Lower leg skin (tissue), 3 donors: Measurements from ENCODE around the gene SPIRE1.

Source experiments
- POLR2A ChIP-seq, 2 donors: fragments of 450-650 bp; IDR thresholded peaks; one replicate each; pipeline ENCODE4 v1.6.1; 2016 to 2017; ENCODE audit warnings: antibody characterized with exemption in 2 of 2, mild to moderate bottlenecking in 1 of 2, moderate library complexity in 1 of 2
- TF ChIP-seq, protein P1 (sequence below), 3 donors: fragments of 450-650 bp; IDR thresholded peaks; one replicate each; pipeline ENCODE4 v1.5.1; 2016; ENCODE audit warnings: antibody characterized with exemption in 3 of 3, mild to moderate bottlenecking in 3 of 3, moderate library complexity in 2 of 3

DNA sequence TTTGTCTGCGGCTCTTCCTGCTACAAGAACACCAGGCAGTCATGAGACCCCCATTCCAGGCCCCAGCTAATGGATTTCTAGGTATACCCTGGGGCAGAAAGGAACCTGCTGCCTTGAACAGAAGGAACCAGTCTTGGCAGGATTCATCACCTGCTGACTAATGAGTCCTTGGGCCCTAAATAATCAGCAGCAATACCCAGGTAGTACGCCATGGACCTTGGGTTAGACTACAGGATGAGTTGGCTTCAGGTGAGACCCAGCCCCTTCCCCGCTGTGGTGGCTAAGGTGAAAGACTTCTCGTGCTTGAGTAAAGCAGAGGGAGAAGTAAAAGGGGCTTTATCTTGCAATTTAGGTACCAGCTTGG lies 105.0 kb downstream of the SPIRE1 start:
- TF ChIP-seq, protein P1, sequence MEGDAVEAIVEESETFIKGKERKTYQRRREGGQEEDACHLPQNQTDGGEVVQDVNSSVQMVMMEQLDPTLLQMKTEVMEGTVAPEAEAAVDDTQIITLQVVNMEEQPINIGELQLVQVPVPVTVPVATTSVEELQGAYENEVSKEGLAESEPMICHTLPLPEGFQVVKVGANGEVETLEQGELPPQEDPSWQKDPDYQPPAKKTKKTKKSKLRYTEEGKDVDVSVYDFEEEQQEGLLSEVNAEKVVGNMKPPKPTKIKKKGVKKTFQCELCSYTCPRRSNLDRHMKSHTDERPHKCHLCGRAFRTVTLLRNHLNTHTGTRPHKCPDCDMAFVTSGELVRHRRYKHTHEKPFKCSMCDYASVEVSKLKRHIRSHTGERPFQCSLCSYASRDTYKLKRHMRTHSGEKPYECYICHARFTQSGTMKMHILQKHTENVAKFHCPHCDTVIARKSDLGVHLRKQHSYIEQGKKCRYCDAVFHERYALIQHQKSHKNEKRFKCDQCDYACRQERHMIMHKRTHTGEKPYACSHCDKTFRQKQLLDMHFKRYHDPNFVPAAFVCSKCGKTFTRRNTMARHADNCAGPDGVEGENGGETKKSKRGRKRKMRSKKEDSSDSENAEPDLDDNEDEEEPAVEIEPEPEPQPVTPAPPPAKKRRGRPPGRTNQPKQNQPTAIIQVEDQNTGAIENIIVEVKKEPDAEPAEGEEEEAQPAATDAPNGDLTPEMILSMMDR (IDR thresholded peaks at IDR 0.05), result no peak
- TF ChIP-seq POLR2A (IDR thresholded peaks at IDR 0.05), result no peak
